ENCODE measurements around the gene GPR139.

The GPR139 gene

GRCh38 chr16:20051611-20052010 lies 22.1 kb downstream of the GPR139 start:
- DNase-seq, result no peak

GRCh38 chr16:20051147-20051546 lies 22.5 kb downstream of the GPR139 start:
- DNase-seq, result no peak

- DNase-seq, result no peak
Measured at GRCh38 chr16:20049831-20050230, 23.9 kb downstream of the GPR139 start.

- no peak for DNase-seq
Measured at GRCh38 chr16:20045886-20046285, 27.8 kb downstream of the GPR139 start.

GRCh38 chr16:20042848-20043247 lies 30.8 kb downstream of the GPR139 start:
- no peak for DNase-seq

GRCh38 chr16:20041924-20042596 lies 31.6 kb downstream of the GPR139 start:
- no peak for DNase-seq

GRCh38 chr16:20040011-20040410 lies 33.7 kb downstream of the GPR139 start:
- DNase-seq, result no peak

- no peak for DNase-seq
Measured at GRCh38 chr16:20029611-20030010, 44.1 kb downstream of the GPR139 start.

- DNase-seq, result no peak
Measured at GRCh38 chr16:20026361-20027072, 47.2 kb downstream of the GPR139 start.

GRCh38 chr16:20023190-20023589 lies 50.5 kb downstream of the GPR139 start:
- DNase-seq, result no peak

- no peak for DNase-seq
Measured at GRCh38 chr16:20020976-20021375, 52.7 kb downstream of the GPR139 start.

GRCh38 chr16:20020083-20020482 lies 53.6 kb downstream of the GPR139 start:
- DNase-seq, result no peak

- DNase-seq, result no peak
Measured at GRCh38 chr16:20016234-20016633, 57.5 kb downstream of the GPR139 start.

- DNase-seq, result no peak
Measured at GRCh38 chr16:20004931-20005330, 68.8 kb downstream of the GPR139 start.

GRCh38 chr16:20002936-20003335 lies 70.8 kb downstream of the GPR139 start:
- DNase-seq, result no peak

GRCh38 chr16:20001856-20002707 lies 71.6 kb downstream of the GPR139 start:
- DNase-seq, result no peak

GRCh38 chr16:19997734-19998133 lies 76.0 kb downstream of the GPR139 start:
- DNase-seq, result no peak

GRCh38 chr16:19997264-19997663 lies 76.4 kb downstream of the GPR139 start:
- no peak for DNase-seq

- no peak for DNase-seq
Measured at GRCh38 chr16:19994466-19995170, 79.1 kb downstream of the GPR139 start.

- DNase-seq, result no peak
Measured at GRCh38 chr16:19991614-19992013, 82.1 kb downstream of the GPR139 start.

GRCh38 chr16:19984135-19984534 lies 89.6 kb downstream of the GPR139 start:
- no peak for DNase-seq

All from activated effector memory CD4-positive, alpha-beta T cell treated with Interleukin-2 at 50 U/mL for 16 hours (primary cell).